K562 (cell line): ENCODE data around the gene LSM11.

Experiments used
- CTCF ChIP-seq, 3 experiments: IDR thresholded peaks in 2 of 3; conservative IDR thresholded peaks in 1 of 3; 2 replicates each; pipeline ENCODE4 v1.5.1; 2011 to 2012; ENCODE audit warnings: low read length in 3 of 3, mild to moderate bottlenecking in 3 of 3, control low read depth in 2 of 3, improper control_type of control experiment in 1 of 3, inconsistent platforms in 1 of 3, low read depth in 1 of 3, mixed read lengths in 1 of 3, moderate library complexity in 1 of 3; ENCODE audit not compliant: insufficient read depth in 2 of 3
- ELF1 ChIP-seq: fragments of 200-800 bp; sonication (Bioruptor generic); IDR thresholded peaks from 2 replicates; pipeline ENCODE4 v1.6.1; 2016; ENCODE audit warnings: missing genetic modification characterization, missing compliant biosample characterization
- FOS ChIP-seq: IDR thresholded peaks from 3 replicates; pipeline ENCODE4 v1.6.1; 2011; ENCODE audit not compliant: insufficient read length; ENCODE audit errors: extremely low read depth
- NR2C2 ChIP-seq, 2 experiments: fragments of 200-800 bp in 1 of 2; sonication (Bioruptor generic) in 1 of 2; sonication (generic) in 1 of 2; formaldehyde crosslinking in 1 of 2; IDR thresholded peaks; 2 replicates each; pipeline versions ENCODE4 v1.6.1 to v1.8.0; 2016 to 2022; ENCODE audit warnings: mild to moderate bottlenecking in 1 of 2, missing compliant biosample characterization in 1 of 2, missing genetic modification characterization in 1 of 2, missing genetic modification reagents in 1 of 2
- REST ChIP-seq, 2 experiments: fragments of 450-650 bp; formaldehyde crosslinking in 1 of 2; IDR thresholded peaks; 2 replicates each; pipeline versions ENCODE4 v1.4.0 to v1.6.1; 2014 to 2020; ENCODE audit warnings: mild to moderate bottlenecking in 2 of 2, borderline replicate concordance in 1 of 2, low read depth in 1 of 2
- TAF7 ChIP-seq: fragments of 450-650 bp; IDR thresholded peaks from 2 replicates; pipeline ENCODE4 v1.6.1; 2016; ENCODE audit warnings: missing genetic modification characterization, missing compliant biosample characterization
- TCF3 ChIP-seq: sonication (generic); formaldehyde crosslinking; IDR thresholded peaks from 2 replicates; pipeline ENCODE4 v1.4.0; 2020; ENCODE audit warnings: mild to moderate bottlenecking, missing genetic modification reagents
- ZBTB7A ChIP-seq: IDR thresholded peaks from 2 replicates; pipeline ENCODE4 v1.6.1; 2011; ENCODE audit warnings: low read depth, mild to moderate bottlenecking, low read length, moderate library complexity, borderline replicate concordance; ENCODE audit not compliant: control insufficient read depth

- TF ChIP-seq NR2C2 (CRISPR knock-in tag; IDR thresholded peaks at IDR 0.05) (no peak), NR2C2 (tag; IDR thresholded peaks at IDR 0.05) (no peak), CTCF (IDR thresholded peaks at IDR 0.05 in 2 of 3, conservative IDR thresholded peaks at IDR 0.05 in 1 of 3; ENCODE audit: insufficient read depth in 2 of 3, low read depth in 1 of 3, low read length in 3 of 3) (no peak), REST (IDR thresholded peaks at IDR 0.05; ENCODE audit: borderline replicate concordance) (no peak), REST (CRISPR knock-in tag; IDR thresholded peaks at IDR 0.05; ENCODE audit: low read depth) (no peak), ELF1 (tag) (no peak), ZBTB7A (no peak), TCF3 (CRISPR knock-in tag) (no peak), FOS (no peak), TAF7 (tag) (no peak)
Observed at GRCh38 chr5:157808043-157808442, 64.5 kb downstream of the LSM11 start.
